ENCODE results near the gene THPO.

- no peak for TF ChIP-seq REST (IDR thresholded peaks at IDR 0.05; ENCODE audit: low read depth)
- no peak for TF ChIP-seq CREB1 (IDR thresholded peaks at IDR 0.05; ENCODE audit: low read depth)
- TF ChIP-seq NFIC (IDR thresholded peaks at IDR 0.05), result no peak
- TF ChIP-seq FOXM1 (IDR thresholded peaks at IDR 0.05; ENCODE audit: borderline replicate concordance, low read depth), result no peak
- no peak for TF ChIP-seq MAX (IDR thresholded peaks at IDR 0.05)
These were observed 4.5 kb upstream of the THPO start for GRCh38 chr3:184382326-184383032.
